GM12878 (cell line): ENCODE measurements around the gene TGFBI. TPM values are rescaled to one million over a fixed set of nuclear protein-coding genes. Genes with fewer than 3 reads are reported as not detected.
A peak's percentile ranks its signal among the peaks of the same experiment; 100 is the strongest.

ENCODE experiments used
- ASH2L ChIP-seq: fragments of 300-600, 200-600 bp; sonication (generic); IDR thresholded peaks from 2 replicates; pipeline ENCODE4 v1.6.1; 2017; ENCODE audit warnings: low read depth, mild to moderate bottlenecking, borderline replicate concordance
- ATF2 ChIP-seq: IDR thresholded peaks from 2 replicates; pipeline ENCODE4 v1.6.1; 2012; ENCODE audit warnings: low read length, inconsistent platforms
- BACH1 ChIP-seq: fragments of 450-650 bp; IDR thresholded peaks from 2 replicates; pipeline ENCODE4 v1.6.1; 2017; ENCODE audit warnings: mild to moderate bottlenecking, borderline replicate concordance
- BCL11A ChIP-seq: IDR thresholded peaks from 2 replicates; pipeline ENCODE4 v1.6.1; 2011; ENCODE audit warnings: low read depth, low read length
- CEBPB ChIP-seq, 2 experiments: fragments of 150-350 bp in 1 of 2; IDR thresholded peaks; 2 replicates each; pipeline ENCODE4 v1.6.1; 2012 to 2014; ENCODE audit warnings: low read depth in 2 of 2, low read length in 2 of 2, borderline replicate concordance in 1 of 2, inconsistent platforms in 1 of 2
- CHD2 ChIP-seq: IDR thresholded peaks from 2 replicates; pipeline ENCODE4 v1.6.1; 2011; ENCODE audit warnings: low read depth, low read length, improper control_type of control experiment, borderline replicate concordance
- DPF2 ChIP-seq: fragments of 450-650 bp; IDR thresholded peaks from 2 replicates; pipeline ENCODE4 v1.6.1; 2017; ENCODE audit warnings: mild to moderate bottlenecking
- IKZF1 ChIP-seq: fragments of 450-650 bp; conservative IDR thresholded peaks from 2 replicates; pipeline ENCODE4 v1.6.1; 2017; ENCODE audit warnings: antibody characterized with exemption, mild to moderate bottlenecking
- IKZF2 ChIP-seq, 2 experiments: fragments of 450-650 bp; IDR thresholded peaks; 2 replicates each; pipeline ENCODE4 v1.6.1; 2017; ENCODE audit warnings: mild to moderate bottlenecking in 2 of 2, moderate library complexity in 2 of 2
- MEF2A ChIP-seq: IDR thresholded peaks from 2 replicates; pipeline ENCODE4 v1.6.1; 2011; ENCODE audit warnings: low read depth, mild to moderate bottlenecking, low read length, moderate library complexity; ENCODE audit not compliant: insufficient read depth
- RAD21 ChIP-seq: IDR thresholded peaks from 2 replicates; pipeline ENCODE4 v1.6.1; 2011; ENCODE audit warnings: mild to moderate bottlenecking, low read depth, low read length, moderate library complexity; ENCODE audit not compliant: insufficient read depth
- RB1 ChIP-seq: fragments of 450-650 bp; formaldehyde crosslinking; IDR thresholded peaks from 2 replicates; pipeline ENCODE4 v1.6.1; 2017; ENCODE audit warnings: mild to moderate bottlenecking, borderline replicate concordance
- RCOR1 ChIP-seq: conservative IDR thresholded peaks from 2 replicates; pipeline ENCODE4 v1.6.1; 2012; ENCODE audit warnings: low read depth, low read length, improper control_type of control experiment
- RELA ChIP-seq: fragments of 450-650 bp; IDR thresholded peaks from 2 replicates; pipeline ENCODE4 v1.8.0; 2014; ENCODE audit warnings: borderline replicate concordance; ENCODE audit not compliant: partially characterized antibody
- SMAD5 ChIP-seq: IDR thresholded peaks from 2 replicates; pipeline ENCODE4 v1.6.1; 2016; ENCODE audit warnings: antibody characterized with exemption, low read depth
- SP1 ChIP-seq: IDR thresholded peaks from one replicate; pipeline ENCODE4 v1.6.1; 2011; ENCODE audit warnings: low read depth, low read length
- SREBF2 ChIP-seq: IDR thresholded peaks from 2 replicates; pipeline ENCODE4 v1.6.1; 2012; ENCODE audit warnings: mild to moderate bottlenecking, low read length
- STAT1 ChIP-seq: fragments of 450-650 bp; conservative IDR thresholded peaks from 2 replicates; pipeline ENCODE4 v1.6.1; 2014; ENCODE audit warnings: antibody characterized with exemption, mild to moderate bottlenecking
- YY1 ChIP-seq: IDR thresholded peaks from 2 replicates; pipeline ENCODE4 v1.6.1; 2011; ENCODE audit warnings: low read depth, mild to moderate bottlenecking, low read length
- ZNF217 ChIP-seq: fragments of 450-650 bp; IDR thresholded peaks from 2 replicates; pipeline ENCODE4 v1.6.1; 2017; ENCODE audit warnings: antibody characterized with exemption, mild to moderate bottlenecking
- polyA plus RNA-seq, 11 experiments: library from polyadenylated mRNA; depleted of rRNA in 4 of 11; unstranded in 6 of 11; stranded (reverse) in 5 of 11; fragments of >200 nt; fragmentation: Nextera tagmentation in 4 of 11; fragmentation: Illumina TruSeq in 1 of 11; extraction: Ambion mirVana in 4 of 11; extraction: Trizol in 1 of 11; gene quantifications; 1 replicate in 1 of 11; 2 replicates in 10 of 11; pipeline versions ENCODE4 v1.2.1 to v1.2.3, GENCODE V29; 2011 to 2016; ENCODE audit warnings: inconsistent platforms in 2 of 11, missing spikeins in 2 of 11, low read depth in 1 of 11
- total RNA-seq, 4 experiments: library from RNA; depleted of rRNA in 3 of 4; stranded (reverse); fragments of >200 nt in 3 of 4; fragmentation: Illumina TruSeq in 1 of 4; extraction: Trizol in 1 of 4; gene quantifications; 2 replicates each; pipeline versions ENCODE4 v1.2.1 to v1.2.3, GENCODE V29; 2013 to 2021
- TF ChIP-seq, protein P1 (sequence below): fragments of 450-650 bp; IDR thresholded peaks from 2 replicates; pipeline ENCODE4 v1.6.1; 2017; ENCODE audit warnings: antibody characterized with exemption, mild to moderate bottlenecking, moderate library complexity
- TF ChIP-seq, protein P2 (sequence below): fragments of 150-350 bp; IDR thresholded peaks from 2 replicates; pipeline ENCODE4 v1.6.1; 2016; ENCODE audit warnings: low read depth, low read length
- TF ChIP-seq, protein P3 (sequence below): fragments of 450-650 bp; IDR thresholded peaks from 2 replicates; pipeline ENCODE4 v1.6.1; 2016; ENCODE audit warnings: mild to moderate bottlenecking

Gene TGFBI
- total and polyA plus RNA-seq, 10 of the 15 experiments (the other 5 are each of a cell fraction or from before 2014, with no cell fraction given) = 0.12 to 1.8 (median 0.19) TPM

GRCh38 chr5:136080483-136081216 is 51.9 kb downstream of the TGFBI start (continued):
- TF ChIP-seq CEBPB (IDR thresholded peaks at IDR 0.05; ENCODE audit: borderline replicate concordance in 1 of 2, low read depth in 2 of 2, low read length in 2 of 2) = no peak
- TF ChIP-seq BACH1 = no peak; the same call in 1 of the 2 replicates
- TF ChIP-seq RAD21 = no peak
- no peak for TF ChIP-seq RCOR1
- TF ChIP-seq, protein P1, sequence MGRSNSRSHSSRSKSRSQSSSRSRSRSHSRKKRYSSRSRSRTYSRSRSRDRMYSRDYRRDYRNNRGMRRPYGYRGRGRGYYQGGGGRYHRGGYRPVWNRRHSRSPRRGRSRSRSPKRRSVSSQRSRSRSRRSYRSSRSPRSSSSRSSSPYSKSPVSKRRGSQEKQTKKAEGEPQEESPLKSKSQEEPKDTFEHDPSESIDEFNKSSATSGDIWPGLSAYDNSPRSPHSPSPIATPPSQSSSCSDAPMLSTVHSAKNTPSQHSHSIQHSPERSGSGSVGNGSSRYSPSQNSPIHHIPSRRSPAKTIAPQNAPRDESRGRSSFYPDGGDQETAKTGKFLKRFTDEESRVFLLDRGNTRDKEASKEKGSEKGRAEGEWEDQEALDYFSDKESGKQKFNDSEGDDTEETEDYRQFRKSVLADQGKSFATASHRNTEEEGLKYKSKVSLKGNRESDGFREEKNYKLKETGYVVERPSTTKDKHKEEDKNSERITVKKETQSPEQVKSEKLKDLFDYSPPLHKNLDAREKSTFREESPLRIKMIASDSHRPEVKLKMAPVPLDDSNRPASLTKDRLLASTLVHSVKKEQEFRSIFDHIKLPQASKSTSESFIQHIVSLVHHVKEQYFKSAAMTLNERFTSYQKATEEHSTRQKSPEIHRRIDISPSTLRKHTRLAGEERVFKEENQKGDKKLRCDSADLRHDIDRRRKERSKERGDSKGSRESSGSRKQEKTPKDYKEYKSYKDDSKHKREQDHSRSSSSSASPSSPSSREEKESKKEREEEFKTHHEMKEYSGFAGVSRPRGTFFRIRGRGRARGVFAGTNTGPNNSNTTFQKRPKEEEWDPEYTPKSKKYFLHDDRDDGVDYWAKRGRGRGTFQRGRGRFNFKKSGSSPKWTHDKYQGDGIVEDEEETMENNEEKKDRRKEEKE = no peak
- no peak for TF ChIP-seq RELA
- TF ChIP-seq IKZF1 = peak; percentile 91
- peak; percentile 60; the same call in 1 of the 2 replicates for TF ChIP-seq CHD2
- TF ChIP-seq ZNF217 = no peak
- peak; percentile 78 to 83; a peak in 3 of 4 replicates for TF ChIP-seq IKZF2 (IDR thresholded peaks at IDR 0.05)
- peak; percentile 23 for TF ChIP-seq SP1
- no peak for TF ChIP-seq ASH2L
- TF ChIP-seq STAT1 = no peak
- TF ChIP-seq SMAD5 = no peak
- peak; percentile 68; the same call in 1 of the 2 replicates for TF ChIP-seq DPF2
- TF ChIP-seq MEF2A = no peak
- peak; percentile 87 for TF ChIP-seq SREBF2
- TF ChIP-seq, protein P2, sequence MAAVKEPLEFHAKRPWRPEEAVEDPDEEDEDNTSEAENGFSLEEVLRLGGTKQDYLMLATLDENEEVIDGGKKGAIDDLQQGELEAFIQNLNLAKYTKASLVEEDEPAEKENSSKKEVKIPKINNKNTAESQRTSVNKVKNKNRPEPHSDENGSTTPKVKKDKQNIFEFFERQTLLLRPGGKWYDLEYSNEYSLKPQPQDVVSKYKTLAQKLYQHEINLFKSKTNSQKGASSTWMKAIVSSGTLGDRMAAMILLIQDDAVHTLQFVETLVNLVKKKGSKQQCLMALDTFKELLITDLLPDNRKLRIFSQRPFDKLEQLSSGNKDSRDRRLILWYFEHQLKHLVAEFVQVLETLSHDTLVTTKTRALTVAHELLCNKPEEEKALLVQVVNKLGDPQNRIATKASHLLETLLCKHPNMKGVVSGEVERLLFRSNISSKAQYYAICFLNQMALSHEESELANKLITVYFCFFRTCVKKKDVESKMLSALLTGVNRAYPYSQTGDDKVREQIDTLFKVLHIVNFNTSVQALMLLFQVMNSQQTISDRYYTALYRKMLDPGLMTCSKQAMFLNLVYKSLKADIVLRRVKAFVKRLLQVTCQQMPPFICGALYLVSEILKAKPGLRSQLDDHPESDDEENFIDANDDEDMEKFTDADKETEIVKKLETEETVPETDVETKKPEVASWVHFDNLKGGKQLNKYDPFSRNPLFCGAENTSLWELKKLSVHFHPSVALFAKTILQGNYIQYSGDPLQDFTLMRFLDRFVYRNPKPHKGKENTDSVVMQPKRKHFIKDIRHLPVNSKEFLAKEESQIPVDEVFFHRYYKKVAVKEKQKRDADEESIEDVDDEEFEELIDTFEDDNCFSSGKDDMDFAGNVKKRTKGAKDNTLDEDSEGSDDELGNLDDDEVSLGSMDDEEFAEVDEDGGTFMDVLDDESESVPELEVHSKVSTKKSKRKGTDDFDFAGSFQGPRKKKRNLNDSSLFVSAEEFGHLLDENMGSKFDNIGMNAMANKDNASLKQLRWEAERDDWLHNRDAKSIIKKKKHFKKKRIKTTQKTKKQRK = no peak
- TF ChIP-seq ATF2 = no peak
- TF ChIP-seq YY1 = no peak
- TF ChIP-seq, protein P3, sequence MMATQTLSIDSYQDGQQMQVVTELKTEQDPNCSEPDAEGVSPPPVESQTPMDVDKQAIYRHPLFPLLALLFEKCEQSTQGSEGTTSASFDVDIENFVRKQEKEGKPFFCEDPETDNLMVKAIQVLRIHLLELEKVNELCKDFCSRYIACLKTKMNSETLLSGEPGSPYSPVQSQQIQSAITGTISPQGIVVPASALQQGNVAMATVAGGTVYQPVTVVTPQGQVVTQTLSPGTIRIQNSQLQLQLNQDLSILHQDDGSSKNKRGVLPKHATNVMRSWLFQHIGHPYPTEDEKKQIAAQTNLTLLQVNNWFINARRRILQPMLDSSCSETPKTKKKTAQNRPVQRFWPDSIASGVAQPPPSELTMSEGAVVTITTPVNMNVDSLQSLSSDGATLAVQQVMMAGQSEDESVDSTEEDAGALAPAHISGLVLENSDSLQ = no peak
- TF ChIP-seq RB1 = peak; percentile 47; the same call in 1 of the 2 replicates
- TF ChIP-seq BCL11A = no peak
